Cerebellar nuclear complex (tissue), 1 donor: ENCODE results near the gene TAOK2.

ENCODE experiments used
- DNase-seq, 2 experiments: peaks; one replicate each; lab custom pipeline; 2025; lab: John Stamatoyannopoulos, UW

The TAOK2 gene

GRCh38 chr16:29988346-29989075, 14.8 kb downstream of the TAOK2 start:
- DNase-seq, result no peak

DNA sequence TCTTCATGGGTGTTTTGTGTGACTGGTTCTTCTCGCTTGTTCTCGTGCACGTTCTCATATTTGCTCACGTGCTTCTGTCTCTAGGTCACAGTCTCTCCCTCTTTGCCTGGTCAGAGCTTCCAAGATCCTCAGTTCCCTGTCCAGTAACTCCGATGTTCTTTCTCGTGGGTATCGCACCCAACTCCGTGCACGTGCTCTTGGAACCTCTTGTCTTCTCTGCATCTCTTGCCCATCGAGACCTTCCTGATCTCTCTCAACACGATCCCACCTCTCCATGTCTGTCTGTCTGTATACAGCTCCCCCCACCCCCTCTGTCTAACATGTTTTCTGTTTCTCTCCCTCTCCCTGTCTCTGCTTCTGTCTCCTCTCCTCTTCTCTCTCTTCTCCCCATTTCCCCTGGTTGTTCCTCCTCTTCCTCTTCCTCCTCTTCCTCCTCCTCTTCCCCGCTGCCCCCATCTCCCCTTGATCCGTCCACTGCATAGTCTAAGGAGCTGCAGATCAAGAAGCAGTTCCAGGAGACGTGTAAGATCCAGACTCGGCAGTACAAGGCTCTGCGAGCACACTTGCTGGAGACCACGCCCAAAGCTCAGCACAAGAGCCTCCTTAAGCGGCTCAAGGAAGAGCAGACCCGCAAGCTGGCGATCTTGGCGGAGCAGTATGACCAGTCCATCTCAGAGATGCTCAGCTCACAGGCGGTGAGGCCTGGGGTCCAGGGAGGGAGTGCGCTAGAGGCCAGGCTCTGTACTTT, 15.6 kb downstream of the TAOK2 start:
- DNase-seq, result no peak

GRCh38 chr16:29990034-29990433, 16.4 kb downstream of the TAOK2 start:
- DNase-seq, result no peak

DNA sequence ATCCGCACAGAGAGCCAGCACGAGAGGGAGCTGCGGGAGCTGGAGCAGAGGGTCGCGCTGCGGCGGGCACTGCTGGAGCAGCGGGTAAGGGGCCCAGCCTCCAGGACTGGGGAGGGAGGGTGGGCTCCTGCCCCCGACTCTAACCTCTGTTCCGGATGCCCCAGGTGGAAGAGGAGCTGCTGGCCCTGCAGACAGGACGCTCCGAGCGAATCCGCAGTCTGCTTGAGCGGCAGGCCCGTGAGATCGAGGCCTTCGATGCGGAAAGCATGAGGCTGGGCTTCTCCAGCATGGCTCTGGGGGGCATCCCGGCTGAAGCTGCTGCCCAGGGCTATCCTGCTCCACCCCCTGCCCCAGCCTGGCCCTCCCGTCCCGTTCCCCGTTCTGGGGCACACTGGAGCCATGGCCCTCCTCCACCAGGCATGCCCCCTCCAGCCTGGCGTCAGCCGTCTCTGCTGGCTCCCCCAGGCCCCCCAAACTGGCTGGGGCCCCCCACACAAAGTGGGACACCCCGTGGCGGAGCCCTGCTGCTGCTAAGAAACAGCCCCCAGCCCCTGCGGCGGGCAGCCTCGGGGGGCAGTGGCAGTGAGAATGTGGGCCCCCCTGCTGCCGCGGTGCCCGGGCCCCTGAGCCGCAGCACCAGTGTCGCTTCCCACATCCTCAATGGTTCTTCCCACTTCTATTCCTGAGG, 17.4 kb downstream of the TAOK2 start:
- no peak for DNase-seq

DNA sequence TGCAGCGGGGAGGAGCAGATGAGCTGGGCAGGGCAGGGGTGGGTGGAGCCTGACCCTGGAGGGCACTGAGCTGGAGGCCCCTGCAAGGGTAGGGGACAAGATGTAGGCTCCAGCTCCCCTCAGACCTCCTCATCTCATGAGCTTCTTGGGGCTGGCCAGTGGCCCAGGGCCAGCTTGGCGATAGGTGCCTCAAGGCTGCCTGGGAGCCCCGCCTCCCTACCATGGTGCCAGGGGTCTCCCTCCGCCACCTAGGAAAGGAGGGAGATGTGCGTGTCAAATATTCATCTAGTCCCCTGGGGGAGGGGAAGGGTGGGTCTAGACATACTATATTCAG, 17.9 kb downstream of the TAOK2 start:
- DNase-seq, result no peak

GRCh38 chr16:29992344-29992967, 18.8 kb downstream of the TAOK2 start:
- no peak for DNase-seq

DNA sequence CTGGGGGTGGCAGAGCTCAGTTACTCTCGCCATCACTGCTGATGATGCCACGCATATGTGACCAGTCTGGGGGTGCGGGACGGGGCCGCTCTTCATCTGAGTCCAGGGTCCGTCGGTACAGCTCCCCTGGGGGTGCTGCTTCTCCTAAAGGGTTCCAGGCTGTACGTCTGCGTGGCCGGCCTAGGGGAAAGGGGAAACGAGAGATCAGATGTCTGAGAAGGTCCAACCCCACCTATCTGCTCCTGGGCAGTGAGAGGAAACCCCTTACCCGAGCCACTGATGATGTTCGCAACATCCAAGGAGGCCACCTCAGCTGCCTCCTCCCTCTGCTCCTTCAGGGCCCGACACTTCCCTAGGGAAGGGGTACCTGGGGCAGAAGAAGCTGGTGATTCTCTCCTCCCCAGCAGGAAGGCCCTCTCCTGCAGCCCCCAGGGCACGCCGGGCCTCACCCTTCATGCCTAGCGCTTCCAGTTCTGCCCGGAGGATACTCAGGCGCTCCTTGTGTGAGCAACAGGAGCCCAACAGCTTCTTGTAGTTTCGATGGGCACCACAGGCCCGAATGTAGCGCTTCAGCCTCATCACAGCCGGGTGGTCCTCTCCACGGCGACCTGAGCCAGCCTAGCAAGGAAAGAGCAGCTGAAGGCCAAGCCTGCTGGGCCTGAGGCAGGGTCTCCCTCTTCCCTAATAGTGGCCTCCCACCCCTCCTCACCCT, 19.7 kb downstream of the TAOK2 start:
- no peak for DNase-seq

GRCh38 chr16:29993903-29994599, 20.4 kb downstream of the TAOK2 start:
- DNase-seq, result no peak

- peak in 1 of 2 experiments; percentile 9 for DNase-seq
Observed at GRCh38 chr16:29994600-29995323, 21.1 kb downstream of the TAOK2 start.

- peak in 1 of 2 experiments; percentile 46 for DNase-seq
Observed at GRCh38 chr16:29995324-29995910, 21.7 kb downstream of the TAOK2 start, which contains the start of gene HIRIP3. TSS of gene HIRIP3 (minus strand) at chr16:29995617. CDS start at chr16:29995605, 12 bp downstream.

DNA sequence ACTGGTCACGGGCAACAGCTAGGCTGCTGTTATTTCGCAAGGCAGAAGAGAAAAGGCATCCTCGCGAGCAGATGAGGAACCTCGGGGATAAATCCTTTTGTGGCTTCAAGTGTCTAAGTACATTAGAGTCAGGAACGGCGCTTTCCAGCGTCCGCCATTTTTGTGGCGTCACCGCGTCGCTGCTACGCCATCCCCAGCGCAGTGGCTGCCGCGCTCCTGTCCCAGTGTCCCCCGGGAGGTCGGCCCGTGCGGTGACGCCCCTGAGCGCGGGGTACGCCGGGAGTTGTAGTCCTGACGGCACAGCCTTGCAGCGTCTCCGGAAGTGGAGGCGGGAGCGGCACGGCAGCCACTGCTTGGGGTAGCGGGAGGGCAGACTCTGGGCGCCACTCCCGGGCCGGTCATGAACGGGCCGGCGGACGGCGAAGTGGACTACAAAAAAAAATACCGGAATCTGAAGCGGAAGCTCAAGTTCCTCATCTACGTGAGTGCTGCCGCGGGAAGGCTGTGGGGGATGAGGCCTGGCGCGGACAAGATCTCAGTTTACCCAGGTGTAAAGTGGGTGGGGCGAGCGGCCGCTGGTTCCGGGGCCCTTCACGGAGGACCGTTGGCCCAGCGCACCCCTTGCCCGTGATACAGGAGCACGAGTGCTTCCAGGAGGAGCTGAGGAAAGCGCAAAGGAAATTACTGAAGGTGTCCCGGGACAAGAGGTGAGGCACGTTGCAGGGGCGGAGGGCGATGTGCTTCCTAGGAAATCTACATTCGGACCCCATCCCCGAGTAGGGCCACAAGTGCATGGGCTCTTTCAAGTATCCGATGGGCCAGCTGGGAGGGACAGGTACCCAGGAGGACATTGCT, 22.5 kb downstream of the TAOK2 start, which contains the start of gene INO80E:
TSS of gene INO80E (plus strand) at position 331 of the 855 bp plus-strand sequence. CDS start at position 401, 70 bp downstream.
- peak; percentile 75 to 86 for DNase-seq

- no peak for DNase-seq
Observed at GRCh38 chr16:29996766-29997250, 23.1 kb downstream of the TAOK2 start.

DNA sequence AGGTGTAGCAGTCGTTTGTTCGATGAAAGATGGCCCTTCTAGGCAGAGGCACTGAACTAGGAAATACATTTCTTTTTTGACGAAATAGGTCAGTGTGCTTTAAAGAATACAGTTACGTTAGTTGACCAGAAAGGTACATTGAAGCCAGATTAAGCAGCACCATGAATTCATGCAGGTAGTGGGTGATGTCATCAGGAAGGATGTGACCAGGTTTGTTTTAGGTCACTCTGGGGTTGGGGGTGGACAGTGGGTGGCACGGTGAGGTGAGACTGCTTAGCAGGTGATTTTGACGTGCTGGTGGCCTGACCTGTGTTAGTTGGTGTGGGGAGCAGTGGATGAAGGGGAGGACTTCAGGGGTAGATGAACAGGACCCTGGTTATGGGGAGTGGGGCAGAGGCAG, 25.9 kb downstream of the TAOK2 start:
- no peak for DNase-seq

DNA sequence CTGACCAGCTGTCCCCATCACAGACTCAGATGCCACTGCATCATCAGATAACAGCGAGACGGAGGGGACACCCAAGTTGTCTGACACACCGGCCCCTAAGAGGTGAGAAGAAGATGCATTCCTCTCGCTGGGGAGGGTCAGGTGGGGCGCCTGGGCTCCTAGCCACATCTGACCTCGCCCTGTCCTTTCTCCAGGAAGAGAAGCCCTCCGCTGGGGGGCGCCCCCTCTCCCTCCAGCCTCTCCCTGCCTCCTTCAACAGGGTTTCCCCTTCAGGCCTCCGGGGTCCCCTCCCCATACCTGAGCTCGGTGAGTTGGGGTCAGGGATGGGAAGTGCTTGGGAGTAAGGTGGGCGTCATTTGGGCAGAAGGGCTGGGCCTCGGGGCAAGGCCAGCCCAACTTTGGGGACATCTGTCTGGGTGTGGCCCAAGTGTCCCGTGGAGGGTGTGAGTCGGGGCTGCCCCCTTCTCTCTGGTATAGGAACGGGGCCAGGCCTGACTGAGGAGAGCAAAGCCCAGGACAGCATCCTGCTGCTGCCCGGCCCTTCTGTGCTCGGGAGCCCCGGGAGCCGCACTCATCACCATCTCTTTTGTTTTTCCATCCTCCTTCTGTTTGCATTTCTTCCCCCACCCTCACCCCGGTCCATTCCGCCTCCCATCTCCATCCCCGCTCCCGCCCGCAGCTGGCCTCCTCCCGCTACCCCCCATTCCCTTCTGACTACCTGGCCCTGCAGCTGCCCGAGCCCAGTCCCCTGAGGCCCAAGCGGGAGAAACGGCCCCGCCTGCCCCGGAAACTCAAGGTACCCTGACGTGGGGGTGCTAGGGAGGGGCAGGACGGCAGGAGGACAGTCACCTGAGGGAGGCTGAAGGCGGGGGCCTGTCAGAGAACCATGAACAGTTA, 27.3 kb downstream of the TAOK2 start:
- no peak for DNase-seq

DNA sequence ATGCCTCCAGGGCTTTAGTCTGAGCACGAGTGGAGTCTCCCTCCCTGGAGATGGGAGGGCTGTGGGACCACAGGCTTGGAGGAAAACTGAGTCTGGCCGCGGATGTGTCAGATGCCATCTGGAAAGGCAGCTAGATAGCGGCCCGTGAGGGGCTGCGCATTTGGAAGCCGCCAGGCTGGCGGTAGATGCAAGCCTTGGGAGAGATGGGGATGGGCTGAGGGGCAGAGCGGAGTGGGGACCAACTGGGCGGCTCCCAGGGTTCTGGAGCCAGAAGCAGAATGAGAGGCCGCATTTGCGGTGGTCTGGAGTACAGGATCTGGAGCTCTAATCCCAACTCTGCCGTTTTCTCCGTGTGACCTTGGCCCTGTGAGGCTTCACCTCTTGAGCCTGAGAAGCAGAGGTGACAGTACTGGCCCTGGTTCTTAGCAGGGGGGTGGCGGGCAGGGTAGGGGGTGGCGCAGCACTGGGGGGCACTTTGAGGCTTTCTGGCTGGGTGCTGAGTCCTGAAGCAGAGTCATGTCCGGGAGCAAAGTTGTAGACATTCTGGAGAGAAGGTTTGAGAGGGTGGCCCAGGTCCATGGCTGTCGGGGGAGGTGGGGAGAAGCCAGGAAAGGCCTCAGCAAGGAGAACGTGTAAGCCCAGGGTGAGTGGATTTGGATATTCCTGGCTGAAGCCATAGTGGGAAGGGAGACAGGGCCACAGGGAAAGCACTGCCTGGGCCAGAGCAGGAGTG, 29.1 kb downstream of the TAOK2 start:
- no peak for DNase-seq

GRCh38 chr16:30003670-30004423, 30.2 kb downstream of the TAOK2 start:
- no peak for DNase-seq
